GM12873 (cell line): Measurements from ENCODE around the gene SRGAP1.

ENCODE experiments used
- TF ChIP-seq, protein P1 (sequence below): IDR thresholded peaks from 2 replicates; pipeline ENCODE4 v1.5.1; 2012; ENCODE audit warnings: low read depth, mild to moderate bottlenecking, moderate library complexity, low read length, control low read depth; ENCODE audit not compliant: insufficient read depth; ENCODE audit errors: missing control alignments

Gene SRGAP1

DNA sequence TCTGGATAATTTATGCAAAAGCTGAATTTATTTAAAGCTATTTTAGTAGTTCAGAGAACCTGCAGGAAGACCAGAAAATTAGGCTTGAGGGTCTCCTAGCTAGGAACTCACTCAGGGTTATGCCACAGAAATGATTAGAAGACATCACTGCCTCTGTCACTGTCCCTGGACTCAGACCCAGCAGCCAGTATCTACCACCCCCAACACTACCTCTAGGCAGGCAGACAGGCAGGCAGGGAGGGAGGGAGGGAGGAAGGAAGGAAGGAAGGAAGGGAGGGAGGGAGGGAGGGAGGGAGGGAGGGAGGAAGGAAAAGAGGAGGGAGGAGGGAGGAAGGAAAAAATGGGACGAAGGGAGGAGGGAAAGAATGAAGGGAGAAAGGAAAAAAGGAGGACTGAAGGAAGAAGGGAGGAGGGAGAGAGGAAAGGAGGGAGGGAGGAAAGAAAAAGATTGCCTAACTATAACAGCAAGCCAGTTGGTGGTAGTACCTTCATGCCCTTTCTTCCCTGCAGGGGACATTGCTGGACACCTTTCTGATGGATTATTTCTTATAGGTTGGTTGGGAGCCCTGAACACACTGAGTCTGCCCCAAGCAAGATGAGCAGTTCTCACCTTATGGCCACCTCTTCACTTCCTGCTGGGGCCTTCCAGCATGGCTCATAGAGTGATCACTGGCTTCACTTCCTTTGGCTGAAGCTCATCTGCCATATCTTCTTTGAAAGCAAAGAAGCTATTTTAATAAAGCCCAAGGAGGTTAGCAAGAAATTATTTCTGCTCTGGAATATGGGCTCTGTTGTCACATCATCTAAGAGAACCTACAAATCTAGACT, 327.9 kb downstream of the SRGAP1 start:
- TF ChIP-seq, protein P1, sequence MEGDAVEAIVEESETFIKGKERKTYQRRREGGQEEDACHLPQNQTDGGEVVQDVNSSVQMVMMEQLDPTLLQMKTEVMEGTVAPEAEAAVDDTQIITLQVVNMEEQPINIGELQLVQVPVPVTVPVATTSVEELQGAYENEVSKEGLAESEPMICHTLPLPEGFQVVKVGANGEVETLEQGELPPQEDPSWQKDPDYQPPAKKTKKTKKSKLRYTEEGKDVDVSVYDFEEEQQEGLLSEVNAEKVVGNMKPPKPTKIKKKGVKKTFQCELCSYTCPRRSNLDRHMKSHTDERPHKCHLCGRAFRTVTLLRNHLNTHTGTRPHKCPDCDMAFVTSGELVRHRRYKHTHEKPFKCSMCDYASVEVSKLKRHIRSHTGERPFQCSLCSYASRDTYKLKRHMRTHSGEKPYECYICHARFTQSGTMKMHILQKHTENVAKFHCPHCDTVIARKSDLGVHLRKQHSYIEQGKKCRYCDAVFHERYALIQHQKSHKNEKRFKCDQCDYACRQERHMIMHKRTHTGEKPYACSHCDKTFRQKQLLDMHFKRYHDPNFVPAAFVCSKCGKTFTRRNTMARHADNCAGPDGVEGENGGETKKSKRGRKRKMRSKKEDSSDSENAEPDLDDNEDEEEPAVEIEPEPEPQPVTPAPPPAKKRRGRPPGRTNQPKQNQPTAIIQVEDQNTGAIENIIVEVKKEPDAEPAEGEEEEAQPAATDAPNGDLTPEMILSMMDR, result no peak

DNA sequence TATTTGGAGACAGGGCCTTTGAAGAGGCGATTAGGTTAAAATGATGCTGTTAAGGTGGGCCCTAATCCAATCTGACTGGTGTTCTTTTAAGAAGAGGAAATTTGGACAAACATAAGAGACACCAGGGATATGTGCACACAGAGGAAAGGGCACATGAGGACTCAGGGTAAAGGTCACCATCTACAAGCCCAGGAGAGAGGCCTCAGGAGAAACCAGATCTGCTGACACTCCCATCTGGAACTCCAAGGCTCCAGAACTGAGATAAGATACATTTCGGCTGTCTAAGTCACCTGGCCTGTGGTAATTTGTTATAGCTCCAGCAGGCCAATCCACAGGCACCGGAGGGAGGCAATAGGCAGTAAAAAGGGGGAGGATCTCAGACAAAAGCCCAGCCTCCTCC, 329.0 kb downstream of the SRGAP1 start:
- TF ChIP-seq, protein P1, result no peak

DNA sequence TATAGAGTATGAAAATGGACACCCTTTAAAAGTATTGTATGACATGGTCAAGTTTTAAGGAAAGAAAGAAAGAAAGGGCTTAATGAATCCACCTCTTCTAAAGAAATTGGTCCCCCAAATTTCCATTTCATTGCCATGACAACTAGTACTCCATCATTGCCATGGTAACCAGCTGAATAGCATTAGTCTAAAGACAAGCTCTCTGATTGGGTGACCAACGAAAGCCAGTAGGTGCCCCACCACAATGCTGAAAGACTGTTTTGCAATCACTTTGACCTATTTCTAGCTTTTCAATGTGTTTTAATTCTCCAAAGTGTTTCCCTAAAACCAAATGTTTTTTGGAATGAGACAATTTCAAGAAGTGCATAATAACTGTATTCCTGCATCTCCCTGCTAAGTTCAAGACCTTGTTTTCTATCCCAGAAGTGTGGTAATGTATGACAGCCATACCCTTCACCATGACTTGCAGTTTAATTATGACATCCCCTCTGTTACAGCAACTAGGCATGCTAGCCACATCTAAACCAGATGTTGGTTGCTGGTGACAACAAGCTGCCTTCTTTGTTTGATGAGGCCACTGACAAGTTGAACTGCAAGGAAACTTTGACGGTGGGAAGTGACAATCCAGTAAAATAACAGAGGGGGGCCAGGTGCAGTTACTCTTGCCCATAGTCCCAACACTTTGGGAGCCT, 330.9 kb downstream of the SRGAP1 start:
- TF ChIP-seq, protein P1, result no peak

DNA sequence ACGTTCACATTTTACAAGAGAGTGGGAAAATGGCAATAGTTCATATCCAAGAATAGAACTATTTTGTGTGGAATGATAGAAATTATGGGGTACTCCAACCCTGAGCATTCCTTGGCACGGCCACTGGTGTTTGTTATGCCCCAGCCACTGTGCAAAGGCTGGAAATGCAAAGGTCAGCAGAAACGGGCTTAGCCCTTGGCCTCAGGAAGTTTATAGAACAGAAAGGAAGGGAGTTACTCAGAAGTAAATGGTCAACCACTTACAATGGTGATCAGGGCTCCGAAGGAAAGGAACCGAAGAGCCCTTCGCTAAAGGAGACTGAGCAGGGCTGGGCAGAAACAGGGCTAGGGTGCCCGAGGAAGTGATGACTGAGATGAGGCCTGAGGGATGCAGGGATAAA, 332.5 kb downstream of the SRGAP1 start:
- TF ChIP-seq, protein P1, result no peak

DNA sequence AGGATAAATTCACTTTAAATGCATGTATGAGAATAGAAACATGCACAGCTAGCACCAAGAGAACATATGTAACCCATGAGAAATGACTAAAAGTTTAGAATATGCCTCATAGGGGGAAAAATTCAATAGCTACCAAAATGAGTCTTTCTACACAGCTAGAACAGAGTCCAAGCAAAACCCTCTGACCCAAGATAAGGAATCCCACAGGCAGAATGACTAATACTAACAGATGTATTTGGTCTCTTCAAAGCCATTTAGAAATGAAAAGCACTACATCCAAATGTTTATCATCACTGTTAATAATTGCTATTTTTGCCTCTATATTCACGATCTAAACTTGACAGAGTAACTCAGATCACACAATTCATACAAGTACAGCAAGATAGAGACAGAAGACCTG, 333.6 kb downstream of the SRGAP1 start:
- TF ChIP-seq, protein P1, result no peak

DNA sequence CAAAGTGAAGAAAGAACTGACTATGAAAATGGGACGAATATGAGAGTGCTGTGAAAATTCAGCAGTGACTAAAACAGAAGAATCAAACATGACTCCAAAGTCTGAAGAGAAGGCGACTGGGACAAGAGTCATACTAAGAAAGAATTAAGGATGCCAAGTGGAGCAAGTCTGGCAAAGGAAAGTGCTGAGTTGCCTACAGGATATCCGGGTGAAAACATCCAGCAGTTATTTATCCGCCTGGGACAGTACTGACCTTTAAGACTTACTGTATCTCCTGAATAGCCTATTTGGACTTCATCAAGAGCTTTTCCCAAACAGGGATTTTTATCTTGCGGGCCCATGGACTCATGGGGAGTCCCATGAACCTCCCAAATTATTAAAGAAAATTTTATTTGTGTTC, 336.5 kb downstream of the SRGAP1 start:
- TF ChIP-seq, protein P1, result no peak
